ENCODE results near the gene MLLT3. TPM values are rescaled to one million over a fixed set of nuclear protein-coding genes. Genes with fewer than 3 reads are reported as not detected.

The MLLT3 gene
- total RNA-seq, 1 donor = 17.4 TPM

- Histone ChIP-seq H3K4me1 (ENCODE audit: insufficient read depth, low read length) (peaks cover under 1% of the 10 kb centered on the region), H2AFZ (ENCODE audit: low read length) (no peak overlapping the region), H4K20me1 (ENCODE audit: insufficient read depth, low read length) (no peaks in the 10 kb centered on the region), H3K4me2 (ENCODE audit: insufficient read depth, low read length) (no peak overlapping the region), H3K27ac (ENCODE audit: low read depth, low read length) (no peak overlapping the region), H3K79me2 (ENCODE audit: insufficient read depth, low read length) (no peaks in the 10 kb centered on the region), H3K27me3 (ENCODE audit: insufficient read depth, low read length) (no peaks in the 10 kb centered on the region), H3K9me3 (ENCODE audit: low read depth, low read length) (no peaks in the 10 kb centered on the region), H3K36me3 (ENCODE audit: insufficient read depth, low read length) (no peaks in the 10 kb centered on the region), H3K4me3 (ENCODE audit: insufficient read depth, low read length) (no peak overlapping the region)
- no peak for DNase-seq (ENCODE audit: insufficient read length, low spot score, missing footprints)
- TF ChIP-seq, protein P1, sequence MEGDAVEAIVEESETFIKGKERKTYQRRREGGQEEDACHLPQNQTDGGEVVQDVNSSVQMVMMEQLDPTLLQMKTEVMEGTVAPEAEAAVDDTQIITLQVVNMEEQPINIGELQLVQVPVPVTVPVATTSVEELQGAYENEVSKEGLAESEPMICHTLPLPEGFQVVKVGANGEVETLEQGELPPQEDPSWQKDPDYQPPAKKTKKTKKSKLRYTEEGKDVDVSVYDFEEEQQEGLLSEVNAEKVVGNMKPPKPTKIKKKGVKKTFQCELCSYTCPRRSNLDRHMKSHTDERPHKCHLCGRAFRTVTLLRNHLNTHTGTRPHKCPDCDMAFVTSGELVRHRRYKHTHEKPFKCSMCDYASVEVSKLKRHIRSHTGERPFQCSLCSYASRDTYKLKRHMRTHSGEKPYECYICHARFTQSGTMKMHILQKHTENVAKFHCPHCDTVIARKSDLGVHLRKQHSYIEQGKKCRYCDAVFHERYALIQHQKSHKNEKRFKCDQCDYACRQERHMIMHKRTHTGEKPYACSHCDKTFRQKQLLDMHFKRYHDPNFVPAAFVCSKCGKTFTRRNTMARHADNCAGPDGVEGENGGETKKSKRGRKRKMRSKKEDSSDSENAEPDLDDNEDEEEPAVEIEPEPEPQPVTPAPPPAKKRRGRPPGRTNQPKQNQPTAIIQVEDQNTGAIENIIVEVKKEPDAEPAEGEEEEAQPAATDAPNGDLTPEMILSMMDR (IDR thresholded peaks at IDR 0.05; ENCODE audit: extremely low read depth, low read depth, low read length) = no peak
Measured at GRCh38 chr9:20303066-20303465, 319.2 kb downstream of the MLLT3 start.

DNA sequence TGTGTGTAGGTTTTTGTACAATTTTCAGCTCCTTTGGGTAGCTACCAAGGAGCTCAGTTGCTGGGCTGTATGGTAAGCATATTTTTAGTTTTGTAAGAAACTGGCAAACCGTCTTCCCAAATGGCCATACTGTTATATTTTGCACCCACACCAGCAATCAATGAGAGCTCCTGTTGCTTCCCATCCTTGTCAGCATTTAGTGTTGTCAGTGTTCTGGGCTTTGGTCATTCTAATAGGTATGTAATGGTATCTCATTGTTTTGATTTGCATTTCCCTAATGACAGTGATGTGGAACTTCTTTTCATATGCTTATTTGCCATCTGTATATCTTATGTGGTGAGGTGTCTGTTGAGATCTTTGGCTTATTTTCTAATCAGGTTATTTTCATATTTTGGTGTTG is 320.1 kb downstream of the MLLT3 start:
- Histone ChIP-seq H3K9me3 (ENCODE audit: low read depth, low read length) (no peaks in the 10 kb centered on the region), H3K4me3 (ENCODE audit: insufficient read depth, low read length) (no peak overlapping the region), H3K79me2 (ENCODE audit: insufficient read depth, low read length) (no peaks in the 10 kb centered on the region), H2AFZ (ENCODE audit: low read length) (no peak overlapping the region), H3K27ac (ENCODE audit: low read depth, low read length) (no peak overlapping the region), H3K36me3 (ENCODE audit: insufficient read depth, low read length) (no peaks in the 10 kb centered on the region), H3K4me2 (ENCODE audit: insufficient read depth, low read length) (no peak overlapping the region), H3K4me1 (ENCODE audit: insufficient read depth, low read length) (peaks cover 9% of the 10 kb centered on the region), H4K20me1 (ENCODE audit: insufficient read depth, low read length) (no peaks in the 10 kb centered on the region), H3K27me3 (ENCODE audit: insufficient read depth, low read length) (no peaks in the 10 kb centered on the region)
- DNase-seq (ENCODE audit: insufficient read length, low spot score, missing footprints) = no peak
- TF ChIP-seq, protein P1 (IDR thresholded peaks at IDR 0.05; ENCODE audit: extremely low read depth, low read depth, low read length) = no peak

- peaks cover 9% of the 10 kb centered on the region for H3K4me1 ChIP-seq (ENCODE audit: insufficient read depth, low read length)
- H3K36me3 ChIP-seq (ENCODE audit: insufficient read depth, low read length) = no peaks in the 10 kb centered on the region
- TF ChIP-seq, protein P1 (IDR thresholded peaks at IDR 0.05; ENCODE audit: extremely low read depth, low read depth, low read length) = no peak
- H4K20me1 ChIP-seq (ENCODE audit: insufficient read depth, low read length) = no peaks in the 10 kb centered on the region
- no peaks in the 10 kb centered on the region for H3K79me2 ChIP-seq (ENCODE audit: insufficient read depth, low read length)
- H3K4me2 ChIP-seq (ENCODE audit: insufficient read depth, low read length) = no peak overlapping the region
- H3K4me3 ChIP-seq (ENCODE audit: insufficient read depth, low read length) = no peak overlapping the region
- no peak overlapping the region for H3K27ac ChIP-seq (ENCODE audit: low read depth, low read length)
- no peak for DNase-seq (ENCODE audit: insufficient read length, low spot score, missing footprints)
- H3K9me3 ChIP-seq (ENCODE audit: low read depth, low read length) = no peaks in the 10 kb centered on the region
- no peak overlapping the region for H2AFZ ChIP-seq (ENCODE audit: low read length)
- no peaks in the 10 kb centered on the region for H3K27me3 ChIP-seq (ENCODE audit: insufficient read depth, low read length)
Measured at GRCh38 chr9:20300430-20301115, 321.7 kb downstream of the MLLT3 start.

- TF ChIP-seq, protein P1 (IDR thresholded peaks at IDR 0.05; ENCODE audit: extremely low read depth, low read depth, low read length) = no peak
- peak; percentile 78 for DNase-seq (ENCODE audit: insufficient read length, low spot score, missing footprints)
- Histone ChIP-seq H3K4me1 (ENCODE audit: insufficient read depth, low read length) (peaks cover 9% of the 10 kb centered on the region), H2AFZ (ENCODE audit: low read length) (peak overlapping the region; percentile 82), H3K27me3 (ENCODE audit: insufficient read depth, low read length) (no peaks in the 10 kb centered on the region), H3K27ac (ENCODE audit: low read depth, low read length) (no peak overlapping the region), H3K79me2 (ENCODE audit: insufficient read depth, low read length) (no peaks in the 10 kb centered on the region), H3K4me2 (ENCODE audit: insufficient read depth, low read length) (peak overlapping the region; percentile 56), H3K4me3 (ENCODE audit: insufficient read depth, low read length) (peak overlapping the region; percentile 33), H4K20me1 (ENCODE audit: insufficient read depth, low read length) (no peaks in the 10 kb centered on the region), H3K36me3 (ENCODE audit: insufficient read depth, low read length) (no peaks in the 10 kb centered on the region), H3K9me3 (ENCODE audit: low read depth, low read length) (no peaks in the 10 kb centered on the region)
Measured at GRCh38 chr9:20297646-20298084, 324.6 kb downstream of the MLLT3 start.

Data from osteoblast (primary cell).